Measurements from ENCODE around the gene ANTKMT.

DNA sequence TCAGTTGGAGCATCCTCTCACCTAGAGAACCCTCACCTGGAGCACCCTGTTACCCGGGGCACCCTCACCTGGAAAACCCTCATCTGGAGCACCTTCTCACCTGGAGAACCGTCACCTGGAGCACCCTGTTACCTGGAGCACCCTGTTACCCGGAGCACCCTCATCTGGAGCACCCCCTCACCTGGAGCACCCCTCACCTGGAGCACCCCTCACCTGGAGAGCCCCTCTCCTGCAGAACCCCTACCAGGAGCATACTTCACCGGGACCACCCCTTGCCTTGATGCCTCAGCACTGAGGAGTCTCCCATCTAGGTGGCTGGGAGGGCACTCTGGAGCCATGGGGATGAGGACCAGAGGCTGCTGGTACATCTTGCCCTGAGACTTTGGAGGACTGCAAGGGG, 12.0 kb upstream of the ANTKMT start:
- TF ChIP-seq, protein P1, sequence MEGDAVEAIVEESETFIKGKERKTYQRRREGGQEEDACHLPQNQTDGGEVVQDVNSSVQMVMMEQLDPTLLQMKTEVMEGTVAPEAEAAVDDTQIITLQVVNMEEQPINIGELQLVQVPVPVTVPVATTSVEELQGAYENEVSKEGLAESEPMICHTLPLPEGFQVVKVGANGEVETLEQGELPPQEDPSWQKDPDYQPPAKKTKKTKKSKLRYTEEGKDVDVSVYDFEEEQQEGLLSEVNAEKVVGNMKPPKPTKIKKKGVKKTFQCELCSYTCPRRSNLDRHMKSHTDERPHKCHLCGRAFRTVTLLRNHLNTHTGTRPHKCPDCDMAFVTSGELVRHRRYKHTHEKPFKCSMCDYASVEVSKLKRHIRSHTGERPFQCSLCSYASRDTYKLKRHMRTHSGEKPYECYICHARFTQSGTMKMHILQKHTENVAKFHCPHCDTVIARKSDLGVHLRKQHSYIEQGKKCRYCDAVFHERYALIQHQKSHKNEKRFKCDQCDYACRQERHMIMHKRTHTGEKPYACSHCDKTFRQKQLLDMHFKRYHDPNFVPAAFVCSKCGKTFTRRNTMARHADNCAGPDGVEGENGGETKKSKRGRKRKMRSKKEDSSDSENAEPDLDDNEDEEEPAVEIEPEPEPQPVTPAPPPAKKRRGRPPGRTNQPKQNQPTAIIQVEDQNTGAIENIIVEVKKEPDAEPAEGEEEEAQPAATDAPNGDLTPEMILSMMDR (IDR thresholded peaks at IDR 0.05) = no peak
- no peak for TF ChIP-seq POLR2AphosphoS5 (IDR thresholded peaks at IDR 0.05; ENCODE audit: low read depth, low read length)
- TF ChIP-seq, protein P2, sequence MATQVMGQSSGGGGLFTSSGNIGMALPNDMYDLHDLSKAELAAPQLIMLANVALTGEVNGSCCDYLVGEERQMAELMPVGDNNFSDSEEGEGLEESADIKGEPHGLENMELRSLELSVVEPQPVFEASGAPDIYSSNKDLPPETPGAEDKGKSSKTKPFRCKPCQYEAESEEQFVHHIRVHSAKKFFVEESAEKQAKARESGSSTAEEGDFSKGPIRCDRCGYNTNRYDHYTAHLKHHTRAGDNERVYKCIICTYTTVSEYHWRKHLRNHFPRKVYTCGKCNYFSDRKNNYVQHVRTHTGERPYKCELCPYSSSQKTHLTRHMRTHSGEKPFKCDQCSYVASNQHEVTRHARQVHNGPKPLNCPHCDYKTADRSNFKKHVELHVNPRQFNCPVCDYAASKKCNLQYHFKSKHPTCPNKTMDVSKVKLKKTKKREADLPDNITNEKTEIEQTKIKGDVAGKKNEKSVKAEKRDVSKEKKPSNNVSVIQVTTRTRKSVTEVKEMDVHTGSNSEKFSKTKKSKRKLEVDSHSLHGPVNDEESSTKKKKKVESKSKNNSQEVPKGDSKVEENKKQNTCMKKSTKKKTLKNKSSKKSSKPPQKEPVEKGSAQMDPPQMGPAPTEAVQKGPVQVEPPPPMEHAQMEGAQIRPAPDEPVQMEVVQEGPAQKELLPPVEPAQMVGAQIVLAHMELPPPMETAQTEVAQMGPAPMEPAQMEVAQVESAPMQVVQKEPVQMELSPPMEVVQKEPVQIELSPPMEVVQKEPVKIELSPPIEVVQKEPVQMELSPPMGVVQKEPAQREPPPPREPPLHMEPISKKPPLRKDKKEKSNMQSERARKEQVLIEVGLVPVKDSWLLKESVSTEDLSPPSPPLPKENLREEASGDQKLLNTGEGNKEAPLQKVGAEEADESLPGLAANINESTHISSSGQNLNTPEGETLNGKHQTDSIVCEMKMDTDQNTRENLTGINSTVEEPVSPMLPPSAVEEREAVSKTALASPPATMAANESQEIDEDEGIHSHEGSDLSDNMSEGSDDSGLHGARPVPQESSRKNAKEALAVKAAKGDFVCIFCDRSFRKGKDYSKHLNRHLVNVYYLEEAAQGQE (IDR thresholded peaks at IDR 0.05; ENCODE audit: insufficient read depth in 1 of 2, low read depth in 2 of 2, low read length in 1 of 2) = no peak
- no peak for TF ChIP-seq TCF7L2 (IDR thresholded peaks at IDR 0.05; ENCODE audit: low read depth, low read length)

Data from Panc1 (cell line).